Endothelial cell of umbilical vein (primary cell): ENCODE results near the gene PIGT.

ENCODE experiments used
- EZH2 ChIP-seq: IDR thresholded peaks from 2 replicates; pipeline ENCODE4 v1.6.1; 2012; ENCODE audit warnings: borderline replicate concordance, low read depth, mild to moderate bottlenecking, moderate library complexity, low read length, inconsistent platforms; ENCODE audit not compliant: severe bottlenecking
- FOS ChIP-seq: IDR thresholded peaks from 2 replicates; pipeline ENCODE4 v1.6.1; 2011; ENCODE audit warnings: mild to moderate bottlenecking, low read length, moderate library complexity, borderline replicate concordance; ENCODE audit not compliant: insufficient read depth
- GATA2 ChIP-seq: IDR thresholded peaks from 2 replicates; pipeline ENCODE4 v1.7.0; 2011; ENCODE audit warnings: low read depth, mild to moderate bottlenecking, moderate library complexity, mixed read lengths, low read length; ENCODE audit not compliant: insufficient read length, insufficient read depth
- MAX ChIP-seq: IDR thresholded peaks from 2 replicates; pipeline ENCODE4 v1.6.1; 2011; ENCODE audit not compliant: insufficient read depth, insufficient read length
- MYC ChIP-seq: IDR thresholded peaks from one replicate; pipeline ENCODE4 v1.6.1; 2011; ENCODE audit warnings: mild to moderate bottlenecking, low read depth, low read length
- POLR2A ChIP-seq: IDR thresholded peaks from 2 replicates; pipeline ENCODE4 v1.6.1; 2012; ENCODE audit warnings: low read depth, mild to moderate bottlenecking, control low read depth, low read length
- POLR2AphosphoS5 ChIP-seq: IDR thresholded peaks from 2 replicates; pipeline ENCODE4 v1.6.1; 2012; ENCODE audit warnings: low read depth, mild to moderate bottlenecking, control low read depth, low read length, moderate library complexity; ENCODE audit not compliant: insufficient read depth
- TF ChIP-seq, protein P1 (sequence below), 2 donors: IDR thresholded peaks; 1 replicate in 1 of 2; 2 replicates in 1 of 2; pipeline ENCODE4 v1.5.1; 2011; ENCODE audit warnings: low read length in 2 of 2, mild to moderate bottlenecking in 2 of 2, moderate library complexity in 2 of 2, control low read depth in 1 of 2, inconsistent platforms in 1 of 2, low read depth in 1 of 2; ENCODE audit not compliant: insufficient read depth in 1 of 2; ENCODE audit errors: extremely low read depth in 1 of 2

GRCh38 chr20:45420125-45420524 lies 4.2 kb downstream of the PIGT start:
- TF ChIP-seq EZH2 (no peak), POLR2A (no peak), MAX (no peak), GATA2 (no peak), FOS (no peak), POLR2AphosphoS5 (no peak), MYC (no peak)
- TF ChIP-seq, protein P1, sequence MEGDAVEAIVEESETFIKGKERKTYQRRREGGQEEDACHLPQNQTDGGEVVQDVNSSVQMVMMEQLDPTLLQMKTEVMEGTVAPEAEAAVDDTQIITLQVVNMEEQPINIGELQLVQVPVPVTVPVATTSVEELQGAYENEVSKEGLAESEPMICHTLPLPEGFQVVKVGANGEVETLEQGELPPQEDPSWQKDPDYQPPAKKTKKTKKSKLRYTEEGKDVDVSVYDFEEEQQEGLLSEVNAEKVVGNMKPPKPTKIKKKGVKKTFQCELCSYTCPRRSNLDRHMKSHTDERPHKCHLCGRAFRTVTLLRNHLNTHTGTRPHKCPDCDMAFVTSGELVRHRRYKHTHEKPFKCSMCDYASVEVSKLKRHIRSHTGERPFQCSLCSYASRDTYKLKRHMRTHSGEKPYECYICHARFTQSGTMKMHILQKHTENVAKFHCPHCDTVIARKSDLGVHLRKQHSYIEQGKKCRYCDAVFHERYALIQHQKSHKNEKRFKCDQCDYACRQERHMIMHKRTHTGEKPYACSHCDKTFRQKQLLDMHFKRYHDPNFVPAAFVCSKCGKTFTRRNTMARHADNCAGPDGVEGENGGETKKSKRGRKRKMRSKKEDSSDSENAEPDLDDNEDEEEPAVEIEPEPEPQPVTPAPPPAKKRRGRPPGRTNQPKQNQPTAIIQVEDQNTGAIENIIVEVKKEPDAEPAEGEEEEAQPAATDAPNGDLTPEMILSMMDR (IDR thresholded peaks at IDR 0.05; ENCODE audit: extremely low read depth in 1 of 2, insufficient read depth in 1 of 2, low read depth in 1 of 2, low read length in 2 of 2) = no peak
